ENCODE results near the gene RIN3.

DNA sequence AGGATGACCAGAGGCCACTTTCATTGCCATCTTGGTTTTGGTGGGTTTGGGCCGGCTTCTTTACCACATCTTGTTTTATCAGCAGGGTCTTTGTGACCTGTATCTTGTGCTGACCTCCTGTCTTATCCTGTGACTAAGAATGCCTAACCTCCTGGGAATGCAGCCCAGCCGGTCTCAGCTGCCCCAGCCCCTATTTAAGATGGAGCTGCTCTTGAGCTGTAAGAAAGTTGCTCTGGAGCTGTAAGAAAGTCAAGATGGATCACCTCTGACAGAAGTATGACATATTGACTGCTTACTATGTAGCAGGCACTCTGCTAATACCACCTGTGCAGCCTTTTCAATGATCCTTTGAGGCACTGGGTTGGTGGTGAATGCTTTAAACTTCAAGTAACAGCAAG is 52.1 kb downstream of the RIN3 start:
- TF ChIP-seq POLR2A (IDR thresholded peaks at IDR 0.05): no peak
- TF ChIP-seq, protein P1, sequence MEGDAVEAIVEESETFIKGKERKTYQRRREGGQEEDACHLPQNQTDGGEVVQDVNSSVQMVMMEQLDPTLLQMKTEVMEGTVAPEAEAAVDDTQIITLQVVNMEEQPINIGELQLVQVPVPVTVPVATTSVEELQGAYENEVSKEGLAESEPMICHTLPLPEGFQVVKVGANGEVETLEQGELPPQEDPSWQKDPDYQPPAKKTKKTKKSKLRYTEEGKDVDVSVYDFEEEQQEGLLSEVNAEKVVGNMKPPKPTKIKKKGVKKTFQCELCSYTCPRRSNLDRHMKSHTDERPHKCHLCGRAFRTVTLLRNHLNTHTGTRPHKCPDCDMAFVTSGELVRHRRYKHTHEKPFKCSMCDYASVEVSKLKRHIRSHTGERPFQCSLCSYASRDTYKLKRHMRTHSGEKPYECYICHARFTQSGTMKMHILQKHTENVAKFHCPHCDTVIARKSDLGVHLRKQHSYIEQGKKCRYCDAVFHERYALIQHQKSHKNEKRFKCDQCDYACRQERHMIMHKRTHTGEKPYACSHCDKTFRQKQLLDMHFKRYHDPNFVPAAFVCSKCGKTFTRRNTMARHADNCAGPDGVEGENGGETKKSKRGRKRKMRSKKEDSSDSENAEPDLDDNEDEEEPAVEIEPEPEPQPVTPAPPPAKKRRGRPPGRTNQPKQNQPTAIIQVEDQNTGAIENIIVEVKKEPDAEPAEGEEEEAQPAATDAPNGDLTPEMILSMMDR (IDR thresholded peaks at IDR 0.05): no peak

Data from testis (tissue), 2 donors.